GM12874 (cell line): ENCODE data around the gene TSSK6.

Experiments
- TF ChIP-seq, protein P1 (sequence below): IDR thresholded peaks from 2 replicates; pipeline ENCODE4 v1.5.1; 2011; ENCODE audit warnings: low read depth, mild to moderate bottlenecking, control low read depth, low read length, moderate library complexity; ENCODE audit not compliant: insufficient read depth

Gene TSSK6

DNA sequence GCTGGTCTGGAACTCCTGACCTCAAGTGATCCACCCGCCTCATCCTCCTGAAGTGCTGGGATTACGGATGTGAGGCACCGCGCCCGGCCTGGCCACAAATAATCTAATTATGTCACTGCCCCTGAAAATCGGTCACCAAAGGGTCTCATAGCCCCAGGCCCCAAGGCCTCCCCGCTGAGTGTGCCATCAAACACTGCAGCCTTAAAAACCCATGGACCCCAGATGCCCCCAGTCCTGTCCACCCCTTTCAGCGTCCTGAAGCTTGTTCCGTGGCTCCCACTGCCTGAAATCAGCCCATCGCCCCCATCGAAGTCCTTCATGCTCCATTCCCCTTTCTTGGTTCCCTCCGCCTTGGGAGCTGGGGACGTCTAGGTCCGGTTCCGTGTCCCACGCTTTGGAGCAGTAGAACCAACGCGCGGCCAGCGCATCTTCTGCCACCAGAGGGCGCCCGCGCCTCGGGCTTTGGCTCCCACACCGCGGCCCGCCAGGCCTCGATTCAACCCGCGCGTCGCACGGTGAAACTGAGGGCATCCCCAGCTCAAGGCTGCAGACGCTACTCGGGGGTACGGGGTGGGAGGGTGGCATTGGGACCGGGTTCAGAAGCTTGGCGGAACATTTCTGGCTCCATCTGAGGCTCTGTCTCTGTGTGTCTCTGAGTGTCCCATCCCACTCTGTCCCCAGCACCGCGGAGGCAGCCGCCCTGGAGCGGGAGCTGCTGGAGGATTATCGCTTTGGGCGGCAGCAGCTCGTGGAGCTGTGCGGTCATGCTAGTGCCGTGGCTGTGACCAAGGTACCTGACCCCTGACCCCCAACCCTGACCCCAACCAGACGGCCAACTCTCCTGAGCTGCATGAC is 16.8 kb upstream of the TSSK6 start:
- TF ChIP-seq, protein P1, sequence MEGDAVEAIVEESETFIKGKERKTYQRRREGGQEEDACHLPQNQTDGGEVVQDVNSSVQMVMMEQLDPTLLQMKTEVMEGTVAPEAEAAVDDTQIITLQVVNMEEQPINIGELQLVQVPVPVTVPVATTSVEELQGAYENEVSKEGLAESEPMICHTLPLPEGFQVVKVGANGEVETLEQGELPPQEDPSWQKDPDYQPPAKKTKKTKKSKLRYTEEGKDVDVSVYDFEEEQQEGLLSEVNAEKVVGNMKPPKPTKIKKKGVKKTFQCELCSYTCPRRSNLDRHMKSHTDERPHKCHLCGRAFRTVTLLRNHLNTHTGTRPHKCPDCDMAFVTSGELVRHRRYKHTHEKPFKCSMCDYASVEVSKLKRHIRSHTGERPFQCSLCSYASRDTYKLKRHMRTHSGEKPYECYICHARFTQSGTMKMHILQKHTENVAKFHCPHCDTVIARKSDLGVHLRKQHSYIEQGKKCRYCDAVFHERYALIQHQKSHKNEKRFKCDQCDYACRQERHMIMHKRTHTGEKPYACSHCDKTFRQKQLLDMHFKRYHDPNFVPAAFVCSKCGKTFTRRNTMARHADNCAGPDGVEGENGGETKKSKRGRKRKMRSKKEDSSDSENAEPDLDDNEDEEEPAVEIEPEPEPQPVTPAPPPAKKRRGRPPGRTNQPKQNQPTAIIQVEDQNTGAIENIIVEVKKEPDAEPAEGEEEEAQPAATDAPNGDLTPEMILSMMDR, result peak; percentile 99

DNA sequence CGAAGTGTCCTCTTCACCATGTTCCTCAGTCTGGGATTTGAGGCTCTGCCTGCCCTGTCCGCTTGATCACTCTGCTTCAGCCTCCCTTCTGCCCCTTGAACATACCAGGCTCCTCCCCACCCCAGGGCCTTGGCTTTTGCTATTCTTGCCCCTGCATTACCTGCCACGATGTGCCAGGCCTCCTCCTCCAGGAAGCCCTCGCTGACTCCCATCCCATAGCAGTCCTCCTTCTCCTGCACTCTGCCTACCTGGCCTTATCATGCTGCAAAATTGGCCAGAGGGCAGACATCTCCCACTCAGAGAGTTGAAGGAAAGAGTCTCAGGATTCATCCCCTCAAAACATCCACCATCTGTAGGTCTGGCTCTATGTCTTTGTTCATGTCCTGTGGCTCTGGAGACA is 15.5 kb upstream of the TSSK6 start:
- TF ChIP-seq, protein P1, result no peak

DNA sequence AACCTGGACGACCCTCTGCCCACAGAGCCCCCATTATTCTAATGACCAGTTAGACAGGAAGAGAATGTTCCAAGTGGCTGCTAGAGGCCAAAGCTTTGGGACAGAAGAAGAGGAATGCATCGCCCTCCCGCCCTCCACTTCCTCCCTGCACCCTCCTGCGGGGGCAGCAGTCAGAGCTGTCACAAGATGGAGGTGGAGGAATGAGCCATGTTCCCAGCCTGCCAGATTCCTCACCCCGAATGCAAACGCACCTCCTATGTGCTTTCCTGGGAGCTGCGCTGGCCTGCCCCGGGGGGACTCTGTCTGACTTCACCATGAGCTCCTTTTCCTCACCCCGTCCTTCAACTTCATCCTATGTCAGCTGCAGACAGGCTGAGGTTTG is 15.1 kb upstream of the TSSK6 start:
- TF ChIP-seq, protein P1, result no peak

DNA sequence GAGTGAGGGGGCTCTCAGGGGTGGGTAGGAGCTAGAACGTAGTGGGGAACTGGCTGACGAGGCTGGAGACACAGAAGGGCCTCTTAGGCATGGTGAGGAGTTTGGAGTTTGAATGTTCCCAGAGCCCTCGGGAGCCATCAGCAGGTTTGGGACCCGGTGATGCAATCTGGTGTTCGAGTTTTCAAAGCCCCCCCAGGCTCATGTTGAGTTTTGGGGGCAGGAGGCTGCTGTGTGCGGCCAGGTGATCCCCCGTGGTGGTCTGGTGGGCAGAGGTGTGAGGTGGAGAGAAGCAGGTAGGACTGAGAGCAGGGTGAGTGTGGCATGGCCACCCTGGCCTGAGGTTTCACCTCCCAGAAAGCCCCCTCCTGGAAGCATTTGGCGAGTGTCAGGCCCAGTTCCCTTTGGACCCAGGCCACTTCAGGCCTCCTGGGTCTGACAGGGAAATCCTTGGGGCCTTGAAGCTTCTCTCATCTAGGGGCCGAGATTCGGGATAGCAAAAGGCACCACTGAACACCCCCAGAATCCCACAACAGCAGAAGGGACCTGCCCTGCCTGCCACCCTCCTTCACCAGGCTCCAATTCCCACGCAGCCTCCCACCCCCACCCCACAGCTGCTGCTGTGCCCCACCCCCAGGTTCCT is 14.6 kb upstream of the TSSK6 start:
- TF ChIP-seq, protein P1, result no peak

DNA sequence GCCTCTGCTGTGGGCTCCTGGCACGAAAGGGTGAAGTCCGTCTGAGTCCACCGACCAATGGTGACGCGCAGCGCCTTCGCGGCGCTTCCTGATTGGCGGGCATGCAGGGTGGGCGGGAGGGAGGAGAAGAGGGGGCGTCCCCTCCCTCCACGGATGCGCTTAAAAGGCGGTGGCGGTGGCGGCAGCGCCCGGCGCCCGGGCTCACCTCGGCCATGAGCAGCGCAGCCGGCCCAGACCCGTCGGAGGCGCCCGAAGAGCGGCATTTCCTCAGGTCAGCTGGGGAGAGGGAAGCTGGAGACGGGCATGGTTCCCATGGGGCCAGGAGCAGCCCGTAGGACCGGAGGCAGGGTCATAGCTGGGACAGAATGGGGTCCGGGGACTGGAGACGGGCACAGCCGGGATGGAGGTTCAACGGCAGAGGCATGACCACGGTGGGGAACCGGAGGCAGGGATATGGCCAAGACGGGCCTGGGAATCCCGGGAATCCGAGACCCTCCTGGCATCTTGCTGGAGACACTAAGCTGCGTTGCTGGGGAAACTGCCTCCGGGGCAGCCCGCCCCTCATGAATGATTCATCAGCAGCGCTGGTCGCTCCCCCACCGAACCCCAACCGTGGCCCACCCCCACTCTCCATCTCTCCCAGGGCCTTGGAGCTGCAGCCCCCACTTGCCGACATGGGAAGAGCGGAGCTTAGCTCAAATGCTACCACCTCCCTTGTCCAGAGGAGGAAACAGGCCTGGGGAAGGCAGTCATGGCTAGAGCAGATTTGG is 13.6 kb upstream of the TSSK6 start, which contains the start of gene YJEFN3:
Gene YJEFN3 (plus strand): TSS at position 191 of the 770 bp plus-strand sequence. CDS start 22 bp downstream, at position 213.
- TF ChIP-seq, protein P1, result no peak

DNA sequence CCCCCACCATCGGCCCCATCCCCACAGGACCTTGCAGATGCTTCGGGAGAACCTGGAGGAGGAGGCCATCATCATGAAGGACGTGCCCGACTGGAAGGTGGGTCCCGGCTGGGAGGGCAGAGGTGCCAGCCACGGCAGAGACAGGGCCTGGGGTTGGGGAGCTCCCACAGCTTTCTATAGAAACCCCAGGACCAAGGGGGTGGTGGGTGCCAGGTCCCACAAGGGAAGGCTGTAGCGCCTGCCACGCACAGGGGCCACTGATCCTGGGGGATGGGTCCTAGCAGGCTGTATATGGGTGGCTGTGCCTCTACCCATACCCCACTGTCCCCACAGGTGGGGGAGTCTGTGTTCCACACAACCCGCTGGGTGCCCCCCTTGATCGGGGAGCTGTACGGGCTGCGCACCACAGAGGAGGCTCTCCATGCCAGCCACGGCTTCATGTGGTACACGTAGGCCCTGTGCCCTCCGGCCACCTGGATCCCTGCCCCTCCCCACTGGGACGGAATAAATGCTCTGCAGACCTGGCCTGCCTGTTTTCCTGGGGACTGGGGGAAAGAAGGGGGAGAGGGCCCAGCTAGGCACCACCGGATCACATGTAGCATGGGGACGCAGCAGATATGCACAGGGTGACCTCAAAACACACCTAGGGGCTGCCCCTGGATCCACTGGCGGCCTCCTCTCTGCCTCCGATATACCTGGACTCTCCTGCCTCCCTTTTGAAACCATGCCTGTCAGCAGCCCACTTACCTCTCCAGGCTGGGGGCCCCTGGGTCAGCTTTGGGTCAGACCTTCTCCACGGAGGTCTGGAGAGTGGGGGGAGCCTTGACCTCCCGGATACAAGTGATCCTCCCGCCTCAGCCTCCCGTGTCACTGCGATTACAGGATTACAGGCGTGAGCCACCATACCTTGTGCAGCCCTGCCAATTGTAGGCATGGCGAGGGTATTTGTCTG is 12.6 kb upstream of the TSSK6 start:
- TF ChIP-seq, protein P1, result no peak
